Transverse colon (tissue), 4 donors: ENCODE measurements around the gene TRIM69. TPM values are rescaled to one million over a fixed set of nuclear protein-coding genes. Genes with fewer than 3 reads are reported as not detected.
A peak's percentile ranks its signal among the peaks of the same experiment; 100 is the strongest.
"Not testable (repeated sequence)": the region's sequence is repeated elsewhere in the genome, so short reads cannot be mapped to it uniquely, and the experiment has no call there.

Experiments
- DNase-seq: peaks from one replicate; pipeline ENCODE4 v3.0.0-alpha.2; 2019
- H3K27ac ChIP-seq, 4 donors: fragments of 200-600 bp; sonication (generic); 2 replicates each; pipeline ENCODE4 v1.5.1; 2016 to 2018; ENCODE audit warnings: inconsistent platforms in 4 of 4
- H3K27me3 ChIP-seq: fragments of 200-600 bp; sonication (generic); 2 replicates; pipeline ENCODE4 v1.5.1; 2017; ENCODE audit warnings: inconsistent platforms
- H3K36me3 ChIP-seq, 4 donors: fragments of 200-600 bp; sonication (generic); 2 replicates each; pipeline ENCODE4 v1.5.1; 2017 to 2019; ENCODE audit warnings: inconsistent platforms in 4 of 4
- H3K4me1 ChIP-seq, 4 donors: fragments of 200-600 bp; sonication (generic); 2 replicates each; pipeline ENCODE4 v1.5.1; 2017 to 2020; ENCODE audit warnings: inconsistent platforms in 4 of 4
- H3K4me3 ChIP-seq, 4 donors: fragments of 200-600 bp; sonication (generic); 1 replicate in 1 of 4; 2 replicates in 3 of 4; pipeline versions ENCODE4 v1.5.1 to v1.6.1; 2017 to 2019; ENCODE audit warnings: inconsistent platforms in 4 of 4
- H3K9me3 ChIP-seq, 2 donors: fragments of 200-600 bp; sonication (generic); 2 replicates each; pipeline ENCODE4 v1.5.1; 2017 to 2019; ENCODE audit warnings: inconsistent platforms in 2 of 2
- EP300 ChIP-seq: sonication (generic); formaldehyde crosslinking; IDR thresholded peaks from one replicate; pipeline ENCODE4 v1.6.1; 2017; ENCODE audit warnings: antibody characterized with exemption, low read depth
- POLR2A ChIP-seq: fragments of 450-650 bp; IDR thresholded peaks from one replicate; pipeline ENCODE4 v1.6.1; 2016; ENCODE audit warnings: antibody characterized with exemption, mild to moderate bottlenecking, moderate library complexity
- POLR2AphosphoS5 ChIP-seq, 3 donors: sonication (generic); formaldehyde crosslinking; IDR thresholded peaks; one replicate each; pipeline ENCODE4 v1.6.1; 2016; ENCODE audit warnings: antibody characterized with exemption in 3 of 3
- WGBS, 2 donors: methylation state at CpG; one replicate each; pipeline ENCODE4 v1.1.5; 2018; ENCODE audit warnings: low coverage in 1 of 2; 5-methylcytosine and 5-hydroxymethylcytosine counted together
- in situ Hi-C, 4 donors: fragments of 200-750 bp; cut with MboI; loops; one replicate each; pipeline versions ENCODE4 v1.15.0 to v1.15.1; 2017; ENCODE audit warnings: low sequenced_read_pairs in 3 of 4, low pct_ligation_motif_present in 1 of 4, low pct_unique_long_range_greater_than_20kb in 1 of 4
- intact Hi-C: fragments of 100-400 bp; cut with DNase I; formaldehyde crosslinking; loops from one replicate; pipeline ENCODE4 v1.15.1; 2023; ENCODE audit warnings: low total_unique reads
- total RNA-seq, 4 donors: library from RNA; depleted of rRNA; stranded (reverse); fragments of >200 nt; gene quantifications; one replicate each; pipeline ENCODE4 v1.1.0, GENCODE V29; 2016
- TF ChIP-seq, protein P1 (sequence below), 5 experiments: fragments of 200-600 bp in 3 of 5; fragments of 450-650 bp in 2 of 5; sonication (generic) in 3 of 5; IDR thresholded peaks; 1 replicate in 2 of 5; 2 replicates in 3 of 5; pipeline ENCODE4 v1.5.1; 2016 to 2017; ENCODE audit warnings: antibody characterized with exemption in 5 of 5, inconsistent platforms in 3 of 5, mild to moderate bottlenecking in 2 of 5, moderate library complexity in 1 of 5

Gene TRIM69
- total RNA-seq, 4 donors from 2014 or later: 5.6 to 17.3 (median 13.7) TPM

DNA sequence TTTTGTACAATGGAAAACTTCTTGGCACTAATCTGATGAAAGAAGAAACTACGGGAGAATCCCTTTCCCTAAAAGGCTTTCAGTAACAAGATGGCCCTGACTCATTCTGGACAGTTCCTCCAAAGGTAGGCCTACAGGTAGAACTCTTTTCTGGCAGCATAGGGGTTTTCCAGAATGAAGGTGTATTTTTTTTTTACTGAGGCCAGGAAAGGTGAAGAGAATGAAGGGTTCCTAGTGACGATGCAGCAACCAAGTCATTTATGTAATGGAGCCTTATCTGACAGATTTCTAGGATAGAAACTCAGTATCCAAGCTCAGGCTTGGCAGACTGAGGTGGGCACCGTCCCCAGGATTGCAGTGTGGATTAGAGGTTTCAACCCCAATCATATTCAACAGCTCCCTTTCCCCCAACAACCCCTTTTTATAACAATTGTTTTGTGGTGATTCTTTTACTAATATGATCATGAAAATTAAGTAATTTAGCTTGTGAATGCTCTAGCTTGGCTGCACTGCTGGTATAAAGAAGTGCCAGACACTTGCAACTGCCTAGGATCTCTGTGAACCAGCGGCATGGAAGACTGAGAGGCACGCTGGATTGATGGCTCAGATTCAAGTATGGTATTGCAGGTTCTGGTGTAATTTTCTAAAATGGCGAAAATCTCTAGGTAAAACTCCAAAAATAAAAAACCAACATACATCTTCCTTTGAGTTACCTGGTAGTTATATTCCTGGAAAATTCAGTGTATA is 8.7 kb upstream of the TRIM69 start:
- no peak for DNase-seq
- intact Hi-C loops: loop anchor here (1.0 kb wide), 1 partner anchor 16 kb away; the partner anchor contains the start of genes B2M and PATL2
- Histone ChIP-seq H3K27ac (peak overlapping the region; percentile 98 to 99 (median 98)), H3K27me3 (no peaks in the 10 kb centered on the region), H3K4me1 (peaks cover 12 to 57% (median 29%) of the 10 kb centered on the region in 4 donors), H3K9me3 (no peaks in the 10 kb centered on the region), H3K36me3 (no peaks in the 10 kb centered on the region), H3K4me3 (peak overlapping the region in 1 of 4 donors; percentile 89)
- in situ Hi-C loops: no loop called here
- WGBS, 2 donors: 74 to 83% methylated on average over 3 to 6 of the region's 6 CpGs
- TF ChIP-seq POLR2AphosphoS5 (IDR thresholded peaks at IDR 0.05): no peak
- TF ChIP-seq EP300: no peak
- TF ChIP-seq POLR2A: no peak
- TF ChIP-seq, protein P1, sequence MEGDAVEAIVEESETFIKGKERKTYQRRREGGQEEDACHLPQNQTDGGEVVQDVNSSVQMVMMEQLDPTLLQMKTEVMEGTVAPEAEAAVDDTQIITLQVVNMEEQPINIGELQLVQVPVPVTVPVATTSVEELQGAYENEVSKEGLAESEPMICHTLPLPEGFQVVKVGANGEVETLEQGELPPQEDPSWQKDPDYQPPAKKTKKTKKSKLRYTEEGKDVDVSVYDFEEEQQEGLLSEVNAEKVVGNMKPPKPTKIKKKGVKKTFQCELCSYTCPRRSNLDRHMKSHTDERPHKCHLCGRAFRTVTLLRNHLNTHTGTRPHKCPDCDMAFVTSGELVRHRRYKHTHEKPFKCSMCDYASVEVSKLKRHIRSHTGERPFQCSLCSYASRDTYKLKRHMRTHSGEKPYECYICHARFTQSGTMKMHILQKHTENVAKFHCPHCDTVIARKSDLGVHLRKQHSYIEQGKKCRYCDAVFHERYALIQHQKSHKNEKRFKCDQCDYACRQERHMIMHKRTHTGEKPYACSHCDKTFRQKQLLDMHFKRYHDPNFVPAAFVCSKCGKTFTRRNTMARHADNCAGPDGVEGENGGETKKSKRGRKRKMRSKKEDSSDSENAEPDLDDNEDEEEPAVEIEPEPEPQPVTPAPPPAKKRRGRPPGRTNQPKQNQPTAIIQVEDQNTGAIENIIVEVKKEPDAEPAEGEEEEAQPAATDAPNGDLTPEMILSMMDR (IDR thresholded peaks at IDR 0.05): no peak

DNA sequence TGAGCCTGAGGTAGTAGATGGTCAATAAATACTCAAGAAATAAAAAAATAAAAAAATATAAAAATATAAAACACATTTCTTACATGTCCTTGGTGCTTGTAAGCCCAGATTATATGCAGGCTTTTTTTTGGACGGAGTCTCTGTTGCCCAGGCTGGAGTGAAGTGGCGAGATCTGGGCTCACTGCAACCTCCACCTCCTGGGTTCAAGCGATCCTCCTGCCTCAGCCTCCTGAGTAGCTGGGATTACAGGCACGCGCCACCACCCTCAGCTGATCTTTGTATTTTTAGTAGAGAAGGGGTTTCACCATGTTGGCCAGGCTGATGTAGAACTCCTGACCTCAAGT is 8.1 kb upstream of the TRIM69 start:
- in situ Hi-C loops, H3K36me3 ChIP-seq, DNase-seq, H3K9me3 ChIP-seq, H3K27me3 ChIP-seq: not testable (repeated sequence)
- Histone ChIP-seq H3K4me1 (peaks cover 12 to 57% (median 29%) of the 10 kb centered on the region in 4 donors), H3K4me3 (peak overlapping the region in 3 of 4 donors; percentile 56 to 89 (median 62)), H3K27ac (peak overlapping the region; percentile 98 to 99 (median 98))
- WGBS, 2 donors: 67 to 83% methylated on average over 1 to 5 of the region's 5 CpGs
- intact Hi-C loops: loop anchor here (1.0 kb wide), 1 partner anchor 17 kb away; the partner anchor contains the start of genes B2M and PATL2

DNA sequence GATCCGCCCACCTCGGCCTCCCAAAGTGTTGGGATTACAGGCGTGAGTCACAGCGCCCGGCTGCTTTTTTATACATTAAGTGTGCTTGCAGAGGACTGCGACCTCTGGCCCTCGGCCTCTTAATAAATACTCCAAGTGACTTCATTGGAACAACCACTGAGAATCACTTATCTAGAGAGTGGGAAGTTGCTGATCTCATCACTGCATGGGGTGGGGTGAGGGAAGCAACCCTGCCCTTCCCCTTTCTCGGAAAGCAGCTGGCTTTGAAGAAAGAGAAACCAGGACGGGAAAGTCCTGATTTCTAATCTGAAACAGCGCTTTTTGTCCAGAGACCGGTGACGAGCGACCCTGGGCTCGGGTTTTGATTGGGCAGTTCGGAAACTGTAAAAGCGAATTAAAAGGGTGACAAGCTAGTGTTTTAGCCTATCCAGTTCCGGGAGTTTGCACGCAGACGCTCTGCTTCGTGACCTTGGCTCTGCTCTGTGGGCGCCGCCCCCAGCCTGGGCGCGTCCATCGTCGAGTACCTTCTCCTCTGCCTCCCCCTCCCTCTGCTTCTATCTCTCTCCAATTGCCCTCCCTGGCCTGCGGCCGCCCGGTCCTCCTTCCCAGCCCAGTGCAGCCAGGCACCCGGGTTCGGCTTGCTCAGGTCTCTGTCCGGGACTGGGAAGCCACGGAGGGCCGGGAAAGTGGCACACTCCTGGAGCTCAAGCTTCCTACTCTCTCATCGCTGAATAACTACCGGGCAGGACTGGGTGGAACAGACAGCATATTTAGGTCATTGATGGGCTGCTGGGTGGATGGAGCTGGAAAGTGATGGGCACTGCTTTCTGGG is 7.5 kb upstream of the TRIM69 start:
- intact Hi-C loops (loop anchor here (1.0 kb wide), 1 partner anchor 17 kb away; the partner anchor contains the start of genes B2M and PATL2), in situ Hi-C loops (no loop called here)
- DNase-seq: peak; percentile 97
- Histone ChIP-seq H3K36me3 (no peaks in the 10 kb centered on the region), H3K4me3 (peak overlapping the region; percentile 56 to 89 (median 70)), H3K4me1 (peaks cover 12 to 57% (median 29%) of the 10 kb centered on the region in 4 donors), H3K9me3 (no peaks in the 10 kb centered on the region), H3K27ac (peak overlapping the region; percentile 98 to 99 (median 98)), H3K27me3 (no peaks in the 10 kb centered on the region)
- peak; percentile 84 for TF ChIP-seq EP300
- peak; percentile 90 to 98 (median 98) for TF ChIP-seq POLR2AphosphoS5 (IDR thresholded peaks at IDR 0.05)
- TF ChIP-seq, protein P1 (IDR thresholded peaks at IDR 0.05): no peak
- peak; percentile 99 for TF ChIP-seq POLR2A
- WGBS, 2 donors: 0 to 1% methylated on average over 18 to 36 of the region's 36 CpGs

DNA sequence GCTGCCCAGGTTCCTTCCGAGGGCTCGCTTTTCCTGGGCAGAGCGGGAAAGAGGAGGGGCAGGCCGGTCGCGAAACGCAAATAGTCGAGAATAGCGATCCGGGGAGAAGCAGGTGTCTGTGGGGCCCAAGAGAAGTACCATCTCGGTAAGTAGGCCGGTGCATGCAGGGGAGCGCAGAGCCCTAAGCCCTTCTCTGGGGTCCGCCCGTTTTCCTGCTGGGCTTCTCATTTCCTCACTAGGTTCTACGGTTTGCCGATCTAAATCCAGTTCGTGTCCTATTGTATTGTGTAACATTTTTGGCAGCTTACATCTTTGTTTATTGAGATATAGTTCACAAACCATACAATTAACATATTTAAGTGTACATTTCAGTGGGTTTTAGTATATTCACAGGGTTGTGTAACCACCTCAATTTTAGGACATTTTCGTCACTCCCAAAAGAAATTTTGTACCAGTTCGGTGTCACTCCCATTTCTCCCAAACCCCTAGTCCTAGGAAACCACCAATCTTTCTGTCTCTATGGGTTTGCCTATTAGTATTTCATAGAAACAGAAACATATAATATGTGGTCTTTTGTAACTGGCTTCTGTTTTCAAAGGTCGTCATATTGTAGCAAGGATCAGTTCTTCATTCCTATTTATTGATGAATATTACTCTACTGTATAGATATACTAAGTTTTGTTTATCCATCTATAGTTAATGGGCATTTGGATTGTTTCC is 6.8 kb upstream of the TRIM69 start:
- TF ChIP-seq, protein P1 (IDR thresholded peaks at IDR 0.05): no peak
- TF ChIP-seq POLR2A: no peak
- TF ChIP-seq EP300: no peak
- no peak for TF ChIP-seq POLR2AphosphoS5 (IDR thresholded peaks at IDR 0.05)
- Histone ChIP-seq H3K27me3 (no peaks in the 10 kb centered on the region), H3K4me3 (peak overlapping the region; percentile 56 to 89 (median 70)), H3K36me3 (no peaks in the 10 kb centered on the region), H3K4me1 (peaks cover 12 to 56% (median 29%) of the 10 kb centered on the region in 4 donors), H3K27ac (peak overlapping the region; percentile 98 to 99 (median 98)), H3K9me3 (no peaks in the 10 kb centered on the region)
- in situ Hi-C loops: loop anchor here in 3 of 4 donors (10.0 kb wide), 2 partner anchors 65 to 135 kb away; partner anchors contain the start of gene SPG11 (in 3 of the 3)
- DNase-seq: peak; percentile 63
- WGBS, 2 donors: 3 to 38% methylated on average over 3 to 21 of the region's 21 CpGs
- intact Hi-C loops: no loop called here
